A172 (cell line): Measurements from ENCODE around the gene DSTYK. TPM values are rescaled to one million over a fixed set of nuclear protein-coding genes. Genes with fewer than 3 reads are reported as not detected.
"Not testable (repeated sequence)": the region's sequence is repeated elsewhere in the genome, so short reads cannot be mapped to it uniquely, and the experiment has no call there.

Experiments
- DNase-seq: peaks from one replicate; pipeline ENCODE4 v3.0.0-alpha.2; 2015; ENCODE audit warnings: low spot score
- total RNA-seq: library from RNA; depleted of rRNA; stranded (reverse); fragments of >200 nt; shearing (Covaris generic); gene quantifications from 2 replicates; pipeline ENCODE4 v1.2.3, GENCODE V29; 2014

DSTYK gene
- total RNA-seq, 1 experiment from 2014 or later = 13.9 TPM

DNA sequence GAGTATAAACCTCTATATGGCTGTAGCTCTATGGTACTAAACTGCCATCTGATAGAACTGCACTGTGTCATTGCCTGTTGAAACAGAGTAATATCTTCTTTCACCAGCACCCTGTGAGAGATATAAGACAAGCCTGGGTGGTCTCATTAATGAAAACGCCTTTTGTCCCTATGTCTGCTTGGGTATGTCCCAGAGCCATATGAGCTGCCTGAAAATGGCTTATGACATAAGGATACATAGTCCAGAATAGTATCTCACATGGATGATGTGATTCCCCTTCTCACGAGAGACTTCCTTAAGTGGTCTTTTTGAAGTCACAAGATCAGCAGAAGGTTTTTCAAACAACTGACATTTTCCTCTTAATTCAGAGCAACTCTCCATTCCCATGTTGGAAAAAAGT is 8.9 kb upstream of the DSTYK start:
- DNase-seq = no peak

DNA sequence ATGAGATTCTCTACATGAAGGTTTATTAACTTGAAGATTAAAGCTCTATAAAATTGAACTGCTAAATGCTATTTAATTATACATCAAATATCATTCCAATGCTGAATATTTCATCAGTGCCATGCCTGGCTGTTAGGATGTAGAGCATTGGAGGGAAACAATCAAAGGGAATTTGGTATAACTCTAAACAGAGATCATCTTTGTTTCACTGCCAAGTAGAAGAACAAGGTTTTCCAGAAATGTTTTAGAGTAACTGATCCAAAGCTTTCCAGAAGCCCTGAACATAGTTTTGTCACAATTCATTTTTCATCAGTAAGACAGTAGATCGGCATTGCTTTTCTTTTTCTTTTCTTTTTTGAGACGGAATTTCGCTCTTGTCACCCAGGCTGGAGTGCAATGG is 5.9 kb upstream of the DSTYK start:
- no peak for DNase-seq

DNA sequence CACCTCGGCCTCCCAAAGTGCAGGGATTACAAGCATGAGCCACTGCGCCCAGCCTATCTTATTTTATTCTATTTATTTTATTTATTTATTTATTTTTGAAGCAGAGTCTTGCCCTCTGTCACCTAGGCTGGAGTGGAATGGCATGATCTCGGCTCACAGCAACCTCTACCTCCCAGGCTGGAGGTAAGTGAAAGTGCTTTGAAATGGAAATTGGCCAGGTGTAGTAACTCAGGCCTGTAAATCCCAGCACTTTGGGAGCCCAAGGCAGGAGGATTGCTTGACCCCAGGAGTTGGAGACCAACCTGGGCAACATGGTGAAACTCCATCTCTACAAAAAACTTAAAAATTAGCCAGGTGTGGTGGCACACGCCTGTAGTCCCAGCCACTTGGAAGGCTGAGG is 5.1 kb upstream of the DSTYK start:
- DNase-seq = no peak

DNA sequence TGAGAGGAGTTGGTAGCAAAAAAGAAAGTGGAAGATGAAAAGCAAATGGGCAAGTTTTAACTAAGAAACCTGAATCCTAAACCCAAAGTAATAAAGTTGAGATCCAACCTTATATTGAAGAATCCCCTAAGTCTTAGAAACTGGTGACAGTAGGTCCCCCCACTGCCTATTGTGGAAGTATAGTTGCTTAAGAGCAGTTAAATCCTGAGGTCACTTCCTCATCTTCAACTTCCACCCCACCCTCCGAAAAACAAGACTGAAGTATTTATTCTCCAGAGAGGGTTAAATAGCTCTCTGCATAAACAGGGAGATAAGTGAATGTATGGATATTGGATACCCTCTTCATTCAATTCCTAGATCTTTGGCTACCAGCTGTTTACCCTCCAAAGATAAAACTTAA is 3.3 kb upstream of the DSTYK start:
- no peak for DNase-seq

DNA sequence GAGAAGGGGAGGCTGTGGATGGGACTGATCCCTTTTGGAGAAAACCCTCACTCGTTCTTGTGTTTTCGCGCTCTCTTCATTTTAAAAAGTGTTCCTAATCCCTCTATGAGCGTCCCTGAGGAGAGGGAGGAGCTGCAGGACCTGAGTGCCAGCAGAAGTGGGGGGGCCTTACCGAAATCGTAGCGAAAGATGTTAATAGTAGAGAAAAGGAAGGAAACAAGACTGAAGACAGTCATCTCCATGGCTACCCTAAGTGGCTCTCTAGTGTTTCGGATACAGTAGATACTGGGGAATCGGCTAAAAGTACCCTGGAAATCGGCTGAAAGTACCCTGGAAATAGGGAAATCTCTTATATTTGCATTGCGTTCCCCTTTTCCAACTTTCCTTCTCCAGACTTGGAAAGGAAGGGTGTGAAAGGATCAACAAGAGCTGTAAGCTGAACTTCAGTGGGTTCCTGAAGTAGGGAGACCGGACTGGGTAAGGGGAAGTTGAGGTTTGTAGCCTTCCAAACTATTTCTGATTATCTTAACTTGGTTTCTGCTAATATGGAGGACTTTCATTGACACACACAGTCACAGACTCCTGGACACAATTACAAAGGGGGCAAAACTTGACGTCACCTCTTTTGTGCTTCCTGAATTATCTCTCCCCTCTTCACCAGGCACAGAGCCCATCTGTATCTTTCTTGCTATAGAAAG is 486 bp upstream of the DSTYK start:
- DNase-seq = no peak

DNA sequence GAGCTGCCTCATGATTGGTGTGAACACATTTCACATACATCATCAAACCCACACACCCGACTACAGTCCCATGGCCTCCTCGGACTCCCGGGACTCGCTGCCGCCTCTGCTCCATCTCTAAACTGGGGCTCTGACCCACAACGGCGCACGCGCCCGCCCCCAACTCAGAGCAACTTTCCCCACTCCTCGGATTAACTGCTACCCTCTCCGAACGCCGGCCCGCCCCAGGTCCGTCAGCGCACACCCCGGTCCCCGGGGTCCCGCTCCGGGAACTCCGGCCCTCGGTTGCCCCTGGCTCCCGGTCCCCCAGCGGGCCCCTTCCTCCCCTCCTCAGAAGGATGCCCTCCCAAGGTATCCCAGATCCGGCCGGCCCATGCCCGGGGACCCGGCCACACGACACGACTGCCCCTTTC is 740 bp downstream of the DSTYK start:
- no peak for DNase-seq

DNA sequence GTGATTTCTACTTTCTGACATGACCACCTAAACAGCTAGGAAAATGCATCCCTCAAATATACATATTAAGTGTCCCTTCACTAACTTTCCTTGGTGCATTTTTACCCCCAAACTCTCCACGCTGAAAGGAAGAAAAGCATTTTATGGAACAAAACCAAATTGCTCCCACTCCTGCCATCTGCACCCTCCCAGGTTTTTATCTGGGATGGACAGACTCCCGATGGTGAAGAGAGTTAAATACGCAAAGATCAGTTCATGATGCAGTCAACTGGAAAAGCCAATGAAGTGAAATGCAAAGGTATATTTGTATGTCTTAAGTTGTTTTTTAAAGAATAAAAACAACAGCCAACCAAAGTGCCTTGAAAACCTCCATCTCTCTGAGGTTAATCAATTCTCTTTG is 2.7 kb downstream of the DSTYK start:
- DNase-seq = no peak

DNA sequence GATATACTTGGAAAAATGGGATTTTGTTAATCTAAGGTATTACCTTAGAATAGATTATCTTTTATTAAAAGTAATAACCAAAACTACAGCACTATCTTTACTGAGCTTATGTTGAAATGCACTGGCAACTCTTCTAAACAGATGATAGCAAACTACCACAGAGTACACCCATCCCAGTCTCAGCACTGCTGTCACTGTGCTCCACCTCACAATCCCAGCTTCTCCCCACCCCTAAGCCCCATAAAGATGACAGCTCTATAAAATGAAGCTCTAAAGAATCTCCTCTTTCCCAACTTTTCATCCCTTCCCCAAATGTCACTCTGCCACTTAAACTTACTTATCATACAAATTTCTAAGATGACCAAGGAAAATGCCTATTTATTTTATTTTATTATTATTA is 6.4 kb downstream of the DSTYK start:
- DNase-seq = no peak

DNA sequence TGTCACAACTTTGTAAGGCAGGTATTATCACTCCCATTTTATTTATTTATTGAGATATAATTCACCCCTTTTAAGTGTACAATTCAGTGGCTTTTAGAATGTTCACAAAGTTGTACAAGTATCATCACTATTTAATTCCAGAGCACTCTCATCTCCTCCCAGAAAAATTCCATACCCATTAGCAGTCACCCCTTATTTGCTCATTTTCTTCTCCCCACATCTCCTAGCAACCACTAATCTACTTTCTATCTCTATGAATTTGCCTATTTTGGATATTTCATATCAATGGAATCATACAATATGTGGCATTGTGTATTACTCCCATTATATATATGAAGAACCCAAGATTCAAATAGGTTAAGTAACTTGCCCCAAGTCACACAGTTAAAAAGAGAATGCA is 7.0 kb downstream of the DSTYK start:
- DNase-seq = no peak

DNA sequence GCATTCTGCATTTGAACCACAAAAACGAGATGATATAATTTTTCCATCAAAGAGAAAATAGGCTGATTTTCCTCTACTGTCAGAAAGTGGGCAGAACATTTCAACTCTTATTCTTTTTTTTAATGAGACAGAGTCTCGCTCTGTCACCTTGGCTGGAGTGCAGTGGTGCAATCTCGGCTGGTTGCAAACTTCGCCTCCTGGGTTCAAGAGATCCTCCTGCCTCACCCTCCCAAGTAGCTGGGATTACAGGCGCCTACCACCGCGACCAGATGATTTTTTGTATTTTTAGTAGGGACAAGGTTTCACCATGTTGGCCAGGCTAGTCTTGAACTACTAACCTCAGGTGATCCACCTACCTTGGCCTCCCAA is 11.6 kb downstream of the DSTYK start:
- no peak for DNase-seq

DNA sequence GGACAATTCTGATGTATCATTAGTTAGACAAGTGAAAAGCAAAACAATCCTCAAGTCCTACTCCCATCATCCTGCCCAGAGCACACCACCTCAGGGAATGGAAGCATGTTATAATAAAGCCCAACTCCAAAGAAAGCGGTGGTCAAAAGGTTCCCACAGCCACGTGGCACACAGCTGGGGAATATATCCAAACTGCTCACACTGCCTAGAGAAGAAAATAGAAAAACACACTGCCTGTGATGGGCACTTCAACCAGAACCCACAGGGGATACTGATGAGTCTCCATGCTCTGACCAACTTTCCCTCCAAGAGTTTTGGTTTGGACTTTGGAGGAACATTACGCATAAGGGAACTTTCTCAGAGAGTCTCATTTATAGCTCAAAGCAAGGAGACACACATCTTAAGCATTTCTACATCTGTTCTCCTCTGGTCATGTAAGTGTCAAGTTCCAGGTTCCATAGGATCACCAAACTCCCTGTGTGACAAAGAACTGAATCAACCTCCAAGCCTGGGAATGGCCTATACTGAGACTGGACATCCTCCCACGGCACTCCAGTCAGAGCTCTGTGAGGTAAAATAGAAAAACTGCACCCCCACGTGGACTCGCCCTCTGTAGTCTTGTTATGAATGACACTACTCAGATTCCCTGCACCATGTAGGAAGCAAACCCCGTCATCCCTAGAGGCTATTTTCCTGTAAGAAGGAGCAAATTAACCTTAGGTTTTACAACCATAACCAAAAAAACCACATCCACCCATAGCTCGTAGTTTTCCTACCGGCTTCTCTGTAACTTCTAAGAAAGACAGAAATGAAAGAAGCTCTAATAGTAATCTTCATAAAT is 12.2 kb downstream of the DSTYK start:
- peak; percentile 20 for DNase-seq

DNA sequence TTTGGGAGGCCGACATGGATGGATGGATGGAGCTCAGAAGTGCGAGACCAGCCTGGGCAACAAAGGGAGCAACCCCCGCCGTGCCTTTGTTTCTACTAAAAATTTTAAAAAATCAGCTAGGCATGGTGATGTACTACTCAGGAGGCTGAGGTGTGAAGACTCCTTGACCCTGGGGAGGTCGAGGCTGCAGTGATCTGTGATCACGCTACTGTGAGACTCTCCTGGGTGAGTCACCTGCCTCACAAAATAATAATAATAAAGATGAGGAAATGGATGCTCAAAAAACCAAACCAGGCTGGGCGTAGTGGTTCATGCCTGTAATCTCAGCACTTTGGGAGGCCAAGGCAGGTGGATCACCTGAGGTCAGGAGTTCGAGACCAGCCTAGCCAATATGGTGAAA is 19.2 kb downstream of the DSTYK start:
- no peak for DNase-seq

DNA sequence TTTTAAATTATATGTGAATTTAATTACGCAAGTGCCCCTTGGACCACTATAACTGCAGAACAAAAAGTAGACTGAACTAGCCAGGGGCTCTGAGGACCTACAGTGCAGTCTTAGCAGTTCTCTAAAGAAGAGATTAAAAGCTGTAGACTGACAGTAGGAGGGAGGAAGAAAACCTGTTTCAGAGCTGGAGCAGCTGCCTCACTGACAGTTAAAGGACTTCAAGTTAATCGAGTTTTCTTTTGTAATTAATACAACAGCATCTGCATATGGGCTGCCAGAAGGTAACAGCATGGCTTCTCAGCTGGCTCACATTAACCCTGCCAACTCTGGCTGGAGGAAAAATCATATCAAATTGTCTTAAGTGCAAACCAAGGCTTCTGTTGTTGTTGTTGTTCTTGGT is 19.9 kb downstream of the DSTYK start:
- no peak for DNase-seq

DNA sequence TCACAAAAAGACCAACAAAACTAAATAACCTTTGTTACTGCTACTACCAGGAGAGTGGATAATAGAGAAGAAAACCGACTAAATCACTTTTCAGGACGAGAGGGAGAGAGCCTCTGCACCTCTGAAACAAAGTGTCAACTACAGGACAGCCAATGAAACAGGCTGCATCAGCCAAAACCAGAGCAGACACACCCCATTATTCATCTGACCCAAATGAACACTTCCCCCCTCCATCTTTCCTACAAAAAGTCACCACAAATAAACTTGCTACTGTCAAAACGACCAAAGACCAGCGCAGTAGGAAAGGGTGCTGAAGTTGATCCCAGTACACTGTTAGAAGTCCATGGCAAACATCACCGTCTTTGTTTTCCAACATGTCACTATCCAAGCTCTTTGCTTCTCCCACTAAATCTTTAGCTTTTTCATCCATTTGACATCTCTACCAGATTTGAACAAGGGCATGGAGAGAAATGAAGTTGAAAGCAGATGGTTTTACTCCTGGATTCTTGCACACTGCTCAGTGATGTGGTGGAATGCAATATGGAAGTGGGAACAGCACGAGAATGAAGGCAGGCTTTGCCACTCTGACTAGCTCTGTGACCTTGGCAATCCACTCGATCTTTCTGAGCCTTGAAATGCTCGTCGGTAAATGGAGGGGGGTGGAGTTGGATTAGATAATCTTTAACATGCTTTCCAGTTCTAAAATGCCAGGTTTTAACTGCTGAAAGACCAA is 20.5 kb downstream of the DSTYK start:
- no peak for DNase-seq

DNA sequence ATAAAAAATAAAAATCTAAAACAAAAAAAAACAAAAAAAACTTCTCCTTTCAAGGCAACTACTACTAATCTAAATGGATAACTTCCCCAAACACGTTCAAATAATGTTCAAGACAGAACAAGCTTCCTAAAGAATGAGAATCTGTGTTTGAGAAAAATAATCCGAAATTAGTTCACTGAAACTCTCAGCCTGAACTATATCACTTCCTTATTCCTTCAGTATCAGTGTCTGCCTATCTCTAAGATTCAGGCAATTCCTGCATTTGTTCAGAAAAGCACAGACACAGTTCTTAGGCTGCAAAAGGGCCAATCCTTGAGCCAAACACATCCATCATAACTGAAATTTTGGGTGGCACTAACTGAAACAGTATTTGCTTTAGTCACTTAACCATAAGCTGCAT is 22.4 kb downstream of the DSTYK start:
- no peak for DNase-seq

DNA sequence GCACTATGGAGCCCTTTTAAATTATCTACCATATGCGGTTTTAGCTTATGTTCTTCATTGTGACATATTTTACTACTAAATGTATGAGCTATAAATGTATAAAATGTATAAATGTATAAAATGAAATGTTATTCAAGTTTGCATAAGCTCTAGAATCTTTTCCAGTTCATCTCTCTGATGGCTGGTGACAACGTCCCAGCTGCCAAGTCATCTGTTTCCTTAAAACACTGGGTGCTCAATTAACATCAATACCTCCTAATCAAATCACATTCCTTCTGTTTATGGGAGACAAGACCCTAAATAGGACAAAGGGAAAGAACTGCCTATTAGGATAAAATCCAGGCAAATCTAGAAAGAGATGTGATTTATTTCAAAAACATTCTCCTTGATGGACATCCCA is 22.9 kb downstream of the DSTYK start:
- DNase-seq = no peak

DNA sequence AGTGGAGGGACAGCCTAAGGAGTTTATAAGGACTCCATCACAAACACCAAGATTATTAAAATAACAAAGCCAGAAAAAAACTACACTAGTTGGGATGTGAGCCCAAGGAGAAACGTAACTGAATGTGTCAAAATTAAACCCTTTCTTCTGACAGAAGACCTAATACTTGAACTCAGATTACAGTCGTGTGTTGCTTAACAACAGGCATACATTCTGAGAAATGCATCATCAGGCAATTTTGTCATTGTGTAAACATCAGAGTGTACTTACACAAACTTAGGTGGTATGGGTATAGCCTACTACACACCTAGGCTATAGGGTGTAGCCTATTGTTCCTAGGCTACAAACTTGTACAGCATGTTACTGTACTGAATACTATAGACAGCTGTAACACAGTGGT is 23.4 kb downstream of the DSTYK start:
- no peak for DNase-seq

DNA sequence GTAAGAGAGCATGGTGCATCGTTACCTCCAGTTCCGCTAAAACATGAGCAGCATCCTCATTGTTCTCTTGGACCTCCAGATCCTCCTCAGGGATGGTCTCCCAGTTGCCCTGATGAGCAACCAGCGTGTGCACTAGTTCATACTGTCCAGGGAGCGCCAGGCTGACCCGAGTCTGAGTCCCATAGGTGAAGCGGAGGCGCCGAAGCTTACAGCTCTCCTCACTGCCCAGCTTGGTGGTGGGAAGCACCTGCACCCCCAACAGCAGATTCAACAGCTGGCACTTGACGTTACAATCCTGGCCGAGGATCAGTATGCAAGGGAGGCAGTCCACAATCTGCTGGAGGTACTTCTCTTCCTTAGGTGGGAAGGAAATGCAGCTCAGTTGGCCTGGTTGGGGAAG is 24.1 kb downstream of the DSTYK start:
- DNase-seq = no peak

DNA sequence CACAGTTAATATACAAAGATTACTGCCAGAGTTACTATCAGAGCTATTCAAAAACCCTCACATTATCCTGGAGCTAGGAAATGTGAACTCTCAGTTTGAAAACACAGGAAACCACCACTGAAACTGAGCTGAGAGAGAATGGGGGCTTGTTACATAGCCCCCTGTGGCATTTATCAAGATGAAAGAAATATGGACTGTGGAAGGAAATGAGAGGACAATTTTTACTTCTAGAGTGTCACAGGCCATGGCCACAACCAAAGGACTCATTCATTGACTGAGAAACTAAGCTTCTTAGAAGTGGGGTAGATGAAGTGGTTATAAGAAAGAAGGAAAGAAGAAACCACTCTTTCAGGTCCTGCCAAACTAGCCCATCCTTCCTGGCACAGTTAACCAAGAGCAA is 25.3 kb downstream of the DSTYK start:
- no peak for DNase-seq

DNA sequence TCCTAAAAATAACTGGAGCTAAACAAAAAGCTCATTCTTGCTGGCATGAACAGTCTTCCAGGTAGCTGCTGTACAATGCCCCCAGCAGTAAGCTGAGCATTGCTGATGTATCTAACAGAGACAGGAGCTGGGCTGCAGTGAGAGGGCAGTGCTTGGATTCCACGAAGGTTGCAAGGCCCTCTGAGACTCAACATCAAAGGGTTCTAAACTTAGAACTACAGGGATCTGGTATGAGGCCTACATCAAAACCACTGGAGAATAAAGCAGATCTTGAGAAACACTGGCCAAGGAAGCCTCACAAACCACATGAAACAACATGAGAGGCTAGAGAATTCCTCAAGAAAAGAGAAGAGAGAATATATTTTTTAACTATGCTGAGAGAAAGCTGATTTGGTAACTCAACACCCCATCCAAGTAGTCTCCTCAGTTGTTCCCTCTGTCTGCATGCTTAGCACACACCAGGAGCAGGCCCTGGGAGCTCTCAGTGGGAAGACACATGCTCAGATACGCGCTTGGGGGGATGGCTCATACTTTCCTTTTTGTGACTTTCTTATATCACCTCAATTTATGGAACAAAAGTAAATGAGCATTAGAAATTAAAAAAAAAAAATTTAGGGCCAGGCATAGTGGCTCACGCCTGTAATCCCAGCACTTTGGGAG is 27.7 kb downstream of the DSTYK start:
- DNase-seq = no peak

DNA sequence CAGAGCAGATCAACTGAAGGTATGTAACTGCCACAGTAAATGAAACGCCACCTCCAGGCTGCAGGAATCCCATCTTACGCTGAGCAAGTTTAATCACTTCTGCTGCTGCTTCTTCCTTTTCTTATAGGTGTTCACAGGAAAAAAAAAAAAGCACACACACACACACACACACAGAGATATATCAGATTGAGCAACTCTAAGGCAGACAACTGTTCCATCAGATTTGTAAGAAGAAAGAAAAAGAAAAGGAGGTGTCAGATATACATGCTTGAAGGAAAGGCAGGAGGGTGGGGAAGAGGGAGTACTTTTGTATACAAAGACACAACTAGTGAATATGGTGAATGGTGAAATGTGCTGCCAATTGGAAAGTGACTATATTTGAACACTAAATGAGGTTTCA is 28.6 kb downstream of the DSTYK start:
- DNase-seq = no peak

DNA sequence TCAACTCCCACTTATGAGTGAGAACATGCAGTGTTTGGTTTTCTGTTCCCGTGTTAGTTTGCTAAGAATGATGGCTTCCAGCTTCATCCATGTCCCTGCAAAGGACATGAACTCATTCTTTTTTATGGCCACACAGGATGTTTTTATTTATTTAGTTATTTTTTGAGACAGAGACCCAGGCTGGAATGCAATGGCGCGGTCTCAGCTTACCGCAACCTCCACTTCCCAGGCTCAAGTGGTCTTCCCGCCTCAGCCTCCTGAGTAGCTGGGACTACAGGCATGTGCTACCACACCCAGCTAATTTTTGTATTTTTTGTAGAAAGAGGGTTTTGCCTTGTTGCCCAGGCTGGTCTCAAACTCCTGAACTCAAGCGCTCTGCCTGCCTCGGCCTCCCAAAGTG is 31.2 kb downstream of the DSTYK start:
- not testable (repeated sequence) for DNase-seq
